Cardiac septum (tissue), 1 donor: ENCODE results near the gene SLC35F4. TPM values are rescaled to one million over a fixed set of nuclear protein-coding genes. Genes with fewer than 3 reads are reported as not detected.

ENCODE experiments used
- DNase-seq: peaks from one replicate; pipeline ENCODE4 v3.0.0-alpha.2; 2020; ENCODE audit warnings: low spot score
- intact Hi-C: fragments of 100-400 bp; cut with DNase I; formaldehyde crosslinking; loops from one replicate; pipeline ENCODE4 v1.14.0; 2022
- total RNA-seq: library from RNA; stranded (reverse); fragmentation: NEBNext Ultra II Directional; extraction: Animal tissue kit (Norgen Biotek cat#: 25700); gene quantifications from one replicate; pipeline ENCODE4 v1.2.1, GENCODE V29; 2021
- donor health status: DM: no; HTN: no; CAD: no.

SLC35F4 gene
- total RNA-seq, 1 donor from 2014 or later = not detected

DNA sequence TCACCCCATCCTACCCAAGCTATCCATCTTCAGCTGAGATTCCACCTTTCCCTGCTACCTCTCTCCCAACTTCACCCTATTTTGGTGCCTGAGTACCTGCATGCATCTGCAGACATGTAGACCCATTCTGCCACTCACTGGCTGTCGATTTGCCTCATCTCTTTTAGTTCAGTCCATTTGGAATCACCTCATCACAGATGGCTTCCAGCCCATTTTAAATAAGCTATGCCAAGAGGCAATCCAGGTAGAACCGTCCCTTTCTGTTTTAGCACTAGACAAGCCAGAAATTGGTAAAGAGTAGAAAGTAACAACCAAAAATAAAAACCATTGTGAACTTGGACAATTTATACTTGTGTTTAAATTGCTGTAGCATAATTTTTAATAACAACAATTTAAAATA lies 11.3 kb downstream of the SLC35F4 start:
- no peak for DNase-seq
- intact Hi-C loops = no loop called here

DNA sequence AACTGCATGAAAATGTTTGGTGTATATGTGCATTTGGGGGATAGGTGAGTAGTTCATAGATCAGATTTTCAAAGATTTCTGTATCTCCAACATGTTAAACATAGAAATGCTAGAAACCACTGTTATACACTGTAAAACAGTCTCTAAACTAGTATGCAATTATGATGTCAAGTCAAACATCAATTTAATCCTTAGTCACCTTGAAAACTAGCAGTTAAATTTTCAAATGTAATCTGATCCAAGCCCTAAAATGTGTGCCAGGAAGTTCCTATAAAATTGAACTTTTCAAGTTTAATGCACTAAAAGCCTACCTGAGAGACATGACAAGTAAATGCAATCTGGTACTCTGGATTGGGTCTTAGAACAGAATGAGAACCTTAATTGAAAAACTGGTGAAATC lies 14.5 kb downstream of the SLC35F4 start:
- intact Hi-C loops = no loop called here

DNA sequence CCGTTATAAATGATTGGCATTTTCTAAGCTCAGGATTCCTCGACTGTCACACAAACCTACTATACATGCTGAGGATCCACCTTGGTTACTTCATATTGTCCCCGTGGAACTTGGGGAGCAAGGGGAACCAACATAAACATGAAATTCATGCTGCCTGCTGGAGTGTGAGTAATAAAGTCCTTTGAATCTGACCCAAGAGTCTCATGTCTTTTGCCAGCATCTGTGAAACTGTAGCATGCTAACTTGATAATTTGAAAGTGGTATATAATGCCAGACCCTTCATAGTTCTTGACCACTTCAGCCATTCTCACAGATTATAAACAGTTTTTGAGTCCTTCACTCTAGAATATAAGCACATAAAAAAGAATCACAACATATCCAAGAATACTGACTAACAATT lies 17.1 kb downstream of the SLC35F4 start:
- DNase-seq = no peak
- intact Hi-C loops = no loop called here

More for the DNA sequence above, 14.5 kb downstream of the SLC35F4 start:
- DNase-seq = no peak

DNA sequence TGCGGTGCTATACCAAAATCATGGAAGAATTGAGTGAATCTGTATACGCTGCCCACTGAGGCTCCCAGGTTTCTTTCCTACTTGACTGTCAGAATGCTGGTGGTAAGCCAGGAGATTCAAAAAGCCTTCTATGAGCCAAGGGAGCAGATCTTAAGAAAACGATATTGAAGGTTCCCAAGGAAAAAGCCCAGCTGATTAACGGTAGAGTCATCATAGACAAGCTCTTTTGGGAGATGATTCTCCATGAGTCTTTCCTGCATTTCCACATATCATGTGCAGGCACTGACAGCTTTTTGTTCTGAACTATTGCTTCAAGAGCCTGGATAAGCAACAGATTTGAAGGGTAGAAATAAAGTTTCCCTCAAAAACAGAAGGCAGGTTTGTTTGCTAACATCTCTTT lies 17.5 kb downstream of the SLC35F4 start:
- intact Hi-C loops = no loop called here
- no peak for DNase-seq

DNA sequence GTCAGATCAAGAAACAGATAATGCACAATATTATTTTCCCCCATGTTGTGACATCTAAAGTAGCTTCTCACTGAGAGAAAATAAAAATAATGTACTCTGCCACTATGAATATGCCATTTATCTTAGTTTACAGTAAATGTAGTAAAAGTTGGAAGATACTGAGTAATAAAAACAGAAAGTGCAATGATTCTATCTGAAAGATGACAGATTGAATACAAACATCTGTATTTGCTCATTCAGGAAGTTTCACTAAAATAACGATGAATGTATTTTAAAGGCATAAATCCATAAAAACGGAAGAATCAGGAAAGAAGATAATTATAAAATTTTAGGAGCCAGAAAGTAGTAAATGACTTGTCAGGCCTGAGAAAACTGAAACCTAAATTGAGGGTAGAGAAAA lies 18.2 kb downstream of the SLC35F4 start:
- intact Hi-C loops = no loop called here
- no peak for DNase-seq

DNA sequence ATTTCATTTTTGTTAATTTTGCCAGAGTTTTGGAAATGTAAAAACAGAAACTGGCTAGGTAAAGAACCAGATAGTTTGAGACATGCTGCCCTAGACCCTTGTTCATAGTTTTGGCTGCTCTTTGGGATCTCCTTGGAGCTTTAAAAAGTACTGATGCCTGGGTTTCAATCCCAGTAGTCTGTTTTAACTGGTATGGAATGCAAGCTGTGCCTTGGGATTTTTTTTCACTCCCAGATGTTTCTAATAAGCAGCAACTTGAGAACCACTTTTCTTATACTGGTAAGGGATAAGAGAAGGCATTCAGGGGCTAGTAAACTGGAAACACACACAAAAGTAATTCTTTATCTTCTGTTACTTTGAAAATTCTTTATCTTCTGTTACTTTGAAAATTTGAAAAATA lies 18.8 kb downstream of the SLC35F4 start:
- intact Hi-C loops = no loop called here
- no peak for DNase-seq

DNA sequence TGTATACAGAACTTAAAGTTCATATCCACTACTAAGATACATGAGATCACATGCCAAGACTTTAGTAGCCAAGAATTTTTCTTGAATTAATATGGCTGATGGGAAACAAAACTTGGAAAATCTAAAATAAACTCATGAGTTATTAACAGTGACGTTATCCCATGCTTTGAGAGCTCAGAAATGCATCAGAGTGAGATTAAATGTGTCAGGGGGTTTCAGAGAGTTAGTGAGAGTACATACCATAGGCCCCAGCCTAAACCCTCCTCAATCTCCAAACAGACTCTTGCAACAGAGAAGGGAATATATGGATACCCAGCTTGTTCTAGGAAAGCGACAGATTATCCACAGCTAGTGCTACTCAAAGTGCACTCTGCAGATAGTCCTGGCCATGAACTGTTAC lies 19.3 kb downstream of the SLC35F4 start:
- DNase-seq = no peak

DNA sequence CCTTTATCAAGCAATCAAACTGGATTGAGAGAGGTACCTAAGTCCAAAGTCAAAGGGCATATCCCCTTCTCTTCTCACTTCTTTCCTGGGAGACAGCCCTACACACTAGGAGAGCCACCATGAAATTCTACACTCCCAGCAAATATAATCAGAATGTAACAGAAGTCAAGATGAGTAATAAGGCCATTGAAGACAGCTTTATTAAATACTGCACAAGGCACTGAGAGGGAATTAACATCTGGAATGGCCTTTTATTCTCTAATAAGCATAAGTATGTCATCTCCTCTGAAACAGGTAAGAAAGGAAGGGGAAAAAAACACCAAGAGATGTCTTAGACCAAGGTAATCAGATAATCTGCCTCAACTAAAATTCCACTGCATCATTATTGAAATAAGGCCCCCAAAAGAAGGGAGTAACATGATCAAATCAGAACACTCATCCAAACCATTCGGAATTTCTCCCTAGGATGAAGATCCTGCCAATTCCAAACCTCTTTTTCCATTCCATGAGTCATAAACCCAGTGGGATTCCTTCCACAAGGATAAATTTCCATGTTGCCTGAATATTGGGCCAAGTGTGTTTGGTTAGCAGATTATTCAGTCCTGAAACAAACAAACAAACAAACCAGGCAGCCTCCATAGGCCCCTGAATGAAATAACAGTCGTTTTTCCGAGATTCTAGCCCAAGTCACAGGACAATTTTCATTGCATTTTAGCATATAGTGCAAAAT lies 19.9 kb downstream of the SLC35F4 start:
- intact Hi-C loops = no loop called here
- DNase-seq = no peak

More for the DNA sequence above, 19.3 kb downstream of the SLC35F4 start:
- intact Hi-C loops = no loop called here

DNA sequence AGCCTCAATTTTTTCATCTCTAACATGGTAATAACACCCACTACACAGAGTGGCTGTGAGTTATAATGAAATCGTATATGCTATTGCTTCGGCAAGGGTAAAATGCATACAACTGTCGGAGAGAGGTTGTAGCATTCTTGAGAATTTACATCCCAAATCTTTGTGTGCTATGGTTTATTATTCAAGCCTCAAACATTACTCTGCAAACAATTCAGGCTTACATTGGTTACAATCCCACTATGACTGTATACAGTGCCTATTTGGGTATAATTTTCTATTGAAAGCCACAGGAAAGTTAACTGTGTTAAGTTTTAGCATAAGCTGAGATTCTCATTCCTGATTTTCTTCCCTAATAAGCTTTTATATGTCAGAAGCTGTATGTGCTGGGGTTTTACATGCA lies 20.6 kb downstream of the SLC35F4 start:
- DNase-seq = no peak
- intact Hi-C loops = no loop called here

DNA sequence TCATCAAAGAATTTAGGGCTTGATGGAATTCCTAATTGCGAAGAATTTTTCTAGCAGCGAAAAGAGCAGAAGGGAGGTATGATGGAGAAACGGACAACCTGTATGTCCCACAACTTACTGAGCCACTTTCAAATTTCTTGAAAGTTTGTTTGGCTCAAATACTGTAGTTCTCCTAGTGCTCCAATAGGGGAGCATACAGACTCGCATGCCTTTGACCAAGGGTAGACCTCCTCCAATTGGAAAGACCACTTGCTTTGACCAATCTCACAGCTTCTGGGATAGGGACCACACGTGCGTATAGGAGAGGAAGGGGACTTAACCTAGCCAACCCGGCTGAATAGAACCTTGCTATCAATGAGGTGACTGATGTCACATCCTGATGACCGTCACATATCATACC lies 28.6 kb downstream of the SLC35F4 start:
- intact Hi-C loops = no loop called here
- no peak for DNase-seq

DNA sequence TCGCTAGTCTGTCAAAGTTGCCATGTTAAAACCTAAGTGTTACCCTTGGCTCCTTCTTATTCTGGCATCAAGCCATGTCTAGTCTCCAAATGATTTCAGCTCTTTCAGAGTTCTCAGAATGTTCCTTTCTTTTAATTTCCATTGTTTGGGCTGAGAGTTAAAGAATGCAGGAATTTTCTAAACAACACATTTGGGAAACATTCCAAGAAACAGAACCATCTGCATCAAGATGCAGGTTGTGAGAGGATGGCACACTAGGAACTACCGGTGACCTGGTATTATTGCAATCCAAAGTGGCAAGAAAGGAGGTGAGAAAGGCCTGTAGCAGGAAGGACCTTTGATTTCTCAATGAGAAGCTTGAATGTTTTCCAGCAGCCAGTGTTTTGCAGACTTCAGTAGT lies 30.1 kb downstream of the SLC35F4 start:
- intact Hi-C loops = no loop called here
- no peak for DNase-seq

DNA sequence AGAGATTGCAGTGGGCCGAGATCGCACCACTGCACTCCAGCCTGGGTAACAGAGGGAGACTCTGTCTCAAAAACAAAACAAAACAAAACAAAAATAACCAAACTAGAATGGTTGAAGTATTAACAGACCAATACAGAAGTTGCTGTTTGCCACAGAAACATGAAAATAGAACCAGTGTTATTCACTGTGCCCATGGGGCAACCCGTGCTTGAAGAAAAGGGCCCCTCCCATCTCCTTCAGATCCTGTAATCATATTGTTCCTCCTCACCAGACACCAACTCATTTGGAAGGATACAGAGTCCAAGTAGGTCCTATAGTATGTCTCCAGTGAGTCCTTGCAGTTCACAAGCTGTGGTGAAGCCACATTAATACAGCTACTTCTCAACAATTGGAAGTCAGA lies 30.9 kb downstream of the SLC35F4 start:
- DNase-seq = no peak
- intact Hi-C loops = no loop called here

DNA sequence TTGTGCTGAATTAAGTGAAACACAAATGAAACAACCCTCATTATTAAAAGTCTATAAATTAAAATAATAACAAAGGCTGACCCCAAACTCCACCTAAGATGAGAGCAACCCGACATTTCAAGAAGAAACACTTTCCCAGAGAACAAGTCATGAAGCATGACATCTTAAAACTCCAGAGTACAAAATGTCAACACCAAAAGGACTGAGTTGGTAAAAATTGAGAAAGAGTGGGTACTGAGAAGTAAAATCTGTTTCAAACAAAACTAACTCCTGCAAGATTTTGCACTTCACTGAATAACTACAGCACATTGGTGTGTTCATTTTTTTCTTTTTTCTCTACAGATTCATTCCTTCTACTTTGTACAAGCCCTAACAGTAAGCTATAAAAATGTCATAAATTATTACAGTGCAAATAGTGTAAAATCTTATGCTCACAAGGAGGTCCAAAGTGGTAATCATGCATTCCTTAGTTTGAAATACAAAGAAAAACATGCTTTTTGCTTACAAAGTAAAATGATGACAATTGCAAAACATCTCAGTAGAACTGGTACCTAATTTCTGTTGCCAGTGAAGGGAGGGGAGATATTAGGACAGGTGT lies 31.8 kb downstream of the SLC35F4 start:
- no peak for DNase-seq
- intact Hi-C loops = no loop called here

DNA sequence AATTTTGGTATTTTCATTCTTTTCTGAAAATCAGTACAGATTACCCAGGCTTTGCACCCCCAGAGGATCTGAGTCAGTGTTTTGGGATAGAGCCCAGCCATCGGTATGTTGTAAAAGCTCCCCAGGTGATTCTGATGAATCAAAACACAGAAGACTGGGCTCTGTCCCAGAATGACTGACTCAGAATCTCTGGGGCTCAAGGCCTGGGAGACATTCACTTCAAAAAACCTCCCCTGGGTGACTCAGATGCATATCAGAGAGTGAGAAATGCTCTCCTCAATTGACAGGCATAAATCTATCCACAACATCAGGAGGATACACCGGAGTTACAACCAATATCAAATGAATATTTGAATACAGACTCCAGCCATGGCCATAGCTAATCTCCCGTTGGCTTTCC lies 32.6 kb downstream of the SLC35F4 start:
- no peak for DNase-seq
- intact Hi-C loops = no loop called here

DNA sequence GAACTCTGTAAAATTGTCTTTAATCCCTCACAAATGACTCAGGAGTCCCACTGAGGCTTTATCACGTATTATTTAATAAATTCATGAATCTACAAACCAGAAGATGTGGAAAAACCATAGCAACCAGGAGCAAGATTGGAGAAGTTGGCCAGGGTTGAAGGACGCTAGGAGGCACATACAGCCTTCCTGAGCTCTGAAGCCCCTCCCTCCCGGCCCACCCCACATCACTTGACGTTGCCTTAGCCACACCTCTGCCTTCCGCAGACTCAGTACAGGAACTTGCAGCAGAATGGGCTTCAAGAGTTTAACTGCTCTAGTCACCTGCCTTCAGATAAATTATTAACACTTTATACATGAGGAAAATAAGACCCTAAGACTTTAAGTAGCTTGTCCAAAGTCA lies 33.9 kb downstream of the SLC35F4 start:
- intact Hi-C loops = no loop called here
- DNase-seq = no peak

DNA sequence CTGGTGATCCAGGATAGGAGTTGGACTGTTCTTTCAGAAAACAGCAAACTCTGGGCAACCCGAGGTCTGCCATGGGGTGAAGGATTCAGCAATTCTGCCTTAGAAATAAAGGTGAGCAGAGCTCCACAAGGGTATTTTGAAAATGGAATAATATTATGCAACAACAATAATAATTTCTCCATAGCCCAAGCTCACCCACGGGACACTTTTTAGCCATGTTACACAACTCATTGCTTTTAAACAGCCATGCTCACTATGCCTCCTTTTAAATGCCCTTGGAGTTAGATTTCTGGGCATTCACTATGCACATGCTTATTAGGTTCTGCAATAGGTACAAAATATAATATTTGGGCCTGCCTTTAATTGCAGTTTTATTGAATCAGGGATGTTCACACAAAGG lies 37.2 kb downstream of the SLC35F4 start:
- DNase-seq = no peak
- intact Hi-C loops = no loop called here

DNA sequence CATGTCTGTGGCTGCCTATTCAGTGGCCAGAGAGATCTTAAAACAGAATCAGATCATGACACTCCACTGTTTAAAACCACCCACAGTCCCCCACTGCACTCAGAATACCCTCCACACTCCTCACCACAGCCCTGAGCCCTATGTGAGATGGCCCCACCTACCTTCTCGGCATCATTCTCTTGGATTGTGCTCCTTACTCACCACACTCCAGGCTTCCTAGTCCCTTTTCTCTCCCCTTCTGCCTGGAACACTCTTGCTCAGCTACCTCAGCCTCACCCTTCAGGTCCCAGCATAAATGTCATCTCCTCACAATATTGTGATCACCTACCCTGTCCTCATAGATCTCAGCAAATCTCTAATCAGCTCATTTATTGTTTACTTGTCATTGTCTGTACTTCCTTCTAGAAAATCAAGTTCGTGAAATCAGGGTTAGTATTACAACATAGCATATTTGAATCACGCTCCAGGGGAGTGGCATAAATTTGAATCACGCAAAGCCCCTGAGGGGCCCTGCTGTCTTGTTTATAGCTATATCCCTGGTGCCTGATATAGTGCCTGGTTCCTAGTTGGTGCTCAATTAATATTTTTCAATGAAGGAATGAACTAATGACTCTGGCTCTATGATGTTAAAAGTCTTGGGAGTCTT lies 42.8 kb downstream of the SLC35F4 start:
- DNase-seq = no peak
- intact Hi-C loops = no loop called here

DNA sequence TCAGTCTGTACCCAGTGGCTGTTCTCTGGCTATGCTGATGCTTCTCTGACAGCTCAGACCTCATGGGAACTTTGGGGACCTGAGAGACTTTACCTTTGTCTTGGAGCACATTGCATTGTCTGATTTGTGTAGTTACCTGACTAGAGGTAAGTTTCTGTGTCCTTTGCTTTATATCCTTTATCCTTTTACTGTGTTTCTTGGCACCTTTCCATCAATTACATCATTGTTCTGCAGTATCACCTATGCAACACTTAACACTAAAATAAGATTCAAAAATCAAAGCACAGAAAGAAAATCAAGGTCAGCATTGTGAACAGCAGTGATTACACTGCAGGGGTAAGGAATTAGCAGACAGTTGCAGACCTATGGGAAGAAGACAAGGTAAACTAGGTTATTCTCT lies 43.8 kb downstream of the SLC35F4 start:
- intact Hi-C loops = no loop called here
- no peak for DNase-seq

DNA sequence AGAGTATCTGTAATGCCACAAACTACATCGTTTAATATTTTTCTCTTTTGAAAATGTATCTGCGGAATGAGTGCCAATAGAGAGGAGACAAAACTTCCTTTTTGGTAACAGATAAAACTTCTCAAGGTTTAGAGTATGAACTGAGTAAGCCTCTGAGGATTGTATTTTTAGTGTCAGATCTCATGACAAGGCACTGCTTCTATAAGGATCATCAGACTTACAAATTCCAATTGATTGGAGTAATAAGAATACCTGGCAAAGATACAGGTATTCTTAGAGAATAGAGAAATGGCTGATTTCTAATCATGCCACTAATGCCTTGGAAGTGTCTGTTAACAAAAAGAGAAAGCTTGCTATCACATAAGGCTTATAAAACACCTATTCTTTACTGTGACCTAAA lies 45.3 kb downstream of the SLC35F4 start:
- intact Hi-C loops = no loop called here
- no peak for DNase-seq

DNA sequence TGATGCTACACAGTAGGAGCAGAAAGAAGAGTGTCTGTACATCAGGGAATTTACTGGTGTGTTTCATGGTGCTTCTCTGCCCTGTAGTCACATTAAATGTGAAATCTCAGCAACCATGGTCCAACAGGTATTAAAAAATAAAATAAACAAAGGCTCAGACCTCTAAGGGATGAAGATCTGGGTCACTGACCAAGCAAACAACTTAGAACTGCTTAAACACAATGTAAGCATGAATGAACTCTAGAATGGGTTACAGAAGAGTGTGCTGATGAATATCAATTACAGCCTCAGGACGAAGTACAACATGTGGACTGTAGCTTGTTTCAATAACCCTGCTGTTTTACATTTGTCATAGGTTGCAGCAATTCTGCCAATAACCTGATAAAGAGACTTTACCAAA lies 47.4 kb downstream of the SLC35F4 start:
- intact Hi-C loops = no loop called here
- DNase-seq = no peak

DNA sequence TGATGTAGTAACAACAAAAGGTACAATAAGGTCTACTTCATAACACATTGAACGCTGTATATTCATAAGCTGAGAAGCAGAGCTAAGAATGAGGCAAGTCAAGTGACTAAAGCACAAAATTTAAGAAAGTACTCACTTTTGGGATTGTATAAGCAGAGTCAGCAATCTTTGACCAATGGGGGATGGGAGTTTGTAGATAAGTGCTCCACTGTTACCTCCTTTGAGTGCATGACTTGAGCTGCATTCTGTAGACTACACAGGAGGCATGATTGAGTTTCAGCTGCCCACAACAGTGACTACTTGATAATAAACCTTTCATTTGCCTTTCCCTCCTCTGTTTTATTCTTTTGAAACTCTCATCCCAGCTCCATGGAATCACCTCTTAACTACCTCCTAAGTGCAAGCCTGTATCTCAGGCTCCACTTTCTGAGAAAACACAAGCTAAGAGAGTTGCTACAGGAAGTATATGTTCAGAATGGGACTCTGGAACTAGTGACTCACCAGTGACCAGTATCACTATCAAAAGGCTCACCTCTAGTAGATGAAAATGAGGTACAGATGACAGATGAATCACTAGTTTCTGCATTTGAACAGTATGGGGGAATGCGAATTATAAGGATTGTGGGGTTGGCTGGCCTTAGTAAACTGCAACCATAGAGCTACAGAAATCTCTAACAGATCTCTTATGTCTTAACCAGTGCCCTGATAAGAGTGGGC lies 49.2 kb downstream of the SLC35F4 start:
- intact Hi-C loops = no loop called here

More for the DNA sequence above, 49.2 kb downstream of the SLC35F4 start:
- no peak for DNase-seq
